Gastroesophageal sphincter (tissue), 4 donors: ENCODE measurements around the gene FAM180A. TPM values are rescaled to one million over a fixed set of nuclear protein-coding genes. Genes with fewer than 3 reads are reported as not detected.

Experiments
- ATAC-seq: fragments of 150-250 bp; one replicate; pipeline ENCODE4 v1.9.1; 2016; ENCODE audit warnings: mild to moderate bottlenecking, moderate library complexity
- H3K27ac ChIP-seq, 4 donors: fragments of 200-600 bp; sonication (generic) in 3 of 4; 1 replicate in 3 of 4; 2 replicates in 1 of 4; pipeline ENCODE4 v1.5.1; 2016 to 2019
- H3K27me3 ChIP-seq: fragments of 200-600 bp; sonication (generic); one replicate; pipeline ENCODE4 v1.5.1; 2019
- H3K36me3 ChIP-seq, 2 donors: fragments of 200-600 bp; sonication (generic); one replicate each; pipeline ENCODE4 v1.5.1; 2019; ENCODE audit warnings: control low read depth in 1 of 2
- H3K4me1 ChIP-seq, 3 donors: fragments of 200-600 bp; sonication (generic); 1 replicate in 2 of 3; 2 replicates in 1 of 3; pipeline ENCODE4 v1.5.1; 2016 to 2019; ENCODE audit warnings: control low read depth in 2 of 3
- H3K4me3 ChIP-seq, 2 donors: fragments of 200-600 bp; sonication (generic); one replicate each; pipeline ENCODE4 v1.5.1; 2019; ENCODE audit warnings: mild to moderate bottlenecking in 1 of 2, moderate library complexity in 1 of 2
- H3K9me3 ChIP-seq, 3 donors: fragments of 200-600 bp; sonication (generic); one replicate each; pipeline ENCODE4 v1.5.1; 2017 to 2019; ENCODE audit warnings: control low read depth in 2 of 3
- EP300 ChIP-seq: sonication (generic); formaldehyde crosslinking; IDR thresholded peaks from one replicate; pipeline ENCODE4 v1.6.1; 2017; ENCODE audit warnings: antibody characterized with exemption, mild to moderate bottlenecking
- POLR2A ChIP-seq, 2 donors: fragments of 450-650 bp; IDR thresholded peaks; one replicate each; pipeline ENCODE4 v1.6.1; 2017; ENCODE audit warnings: antibody characterized with exemption in 2 of 2, mild to moderate bottlenecking in 2 of 2, moderate library complexity in 1 of 2
- POLR2AphosphoS5 ChIP-seq: sonication (generic); formaldehyde crosslinking; IDR thresholded peaks from one replicate; pipeline ENCODE4 v1.6.1; 2017; ENCODE audit warnings: antibody characterized with exemption
- WGBS, 2 donors: methylation state at CpG; one replicate each; pipeline ENCODE4 v1.1.5; 2018; ENCODE audit warnings: low coverage in 1 of 2; 5-methylcytosine and 5-hydroxymethylcytosine counted together
- total RNA-seq, 4 donors: library from RNA; depleted of rRNA; stranded (reverse); fragments of >200 nt; gene quantifications; one replicate each; pipeline ENCODE4 v1.1.0, GENCODE V29; 2016
- TF ChIP-seq, protein P1 (sequence below), 4 experiments: fragments of 200-600 bp in 2 of 4; fragments of 450-650 bp in 2 of 4; sonication (generic) in 1 of 4; IDR thresholded peaks; one replicate each; pipeline ENCODE4 v1.5.1; 2017 to 2019; ENCODE audit warnings: antibody characterized with exemption in 4 of 4, mild to moderate bottlenecking in 2 of 4, moderate library complexity in 2 of 4

The FAM180A gene
- total RNA-seq, 4 donors from 2014 or later, result 2.6 to 8.5 (median 3.7) TPM

DNA sequence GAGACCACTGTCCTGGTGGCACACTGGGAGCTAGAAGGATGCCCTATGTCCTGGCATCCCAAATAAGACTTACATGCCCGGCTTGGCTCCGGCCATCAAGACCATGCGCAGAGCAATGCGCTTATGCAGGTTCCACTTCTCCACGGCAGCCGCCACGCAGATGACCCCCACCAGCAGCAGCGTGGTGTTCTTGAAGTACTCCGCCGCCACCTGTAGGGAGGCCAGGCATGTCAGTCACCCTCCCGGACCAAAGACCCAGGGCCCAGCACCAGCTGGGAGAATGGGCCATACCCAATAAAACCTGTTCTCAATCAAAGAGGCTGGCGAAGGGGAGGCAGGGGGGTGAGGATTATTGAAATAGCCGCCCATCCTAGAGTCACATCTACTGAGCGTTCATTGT is 40.6 kb downstream of the FAM180A start:
- Histone ChIP-seq H3K36me3 (no peaks in the 10 kb centered on the region), H3K4me3 (no peak overlapping the region), H3K4me1 (no peaks in the 10 kb centered on the region), H3K9me3 (no peaks in the 10 kb centered on the region), H3K27ac (no peak overlapping the region), H3K27me3 (no peaks in the 10 kb centered on the region)
- TF ChIP-seq, protein P1, sequence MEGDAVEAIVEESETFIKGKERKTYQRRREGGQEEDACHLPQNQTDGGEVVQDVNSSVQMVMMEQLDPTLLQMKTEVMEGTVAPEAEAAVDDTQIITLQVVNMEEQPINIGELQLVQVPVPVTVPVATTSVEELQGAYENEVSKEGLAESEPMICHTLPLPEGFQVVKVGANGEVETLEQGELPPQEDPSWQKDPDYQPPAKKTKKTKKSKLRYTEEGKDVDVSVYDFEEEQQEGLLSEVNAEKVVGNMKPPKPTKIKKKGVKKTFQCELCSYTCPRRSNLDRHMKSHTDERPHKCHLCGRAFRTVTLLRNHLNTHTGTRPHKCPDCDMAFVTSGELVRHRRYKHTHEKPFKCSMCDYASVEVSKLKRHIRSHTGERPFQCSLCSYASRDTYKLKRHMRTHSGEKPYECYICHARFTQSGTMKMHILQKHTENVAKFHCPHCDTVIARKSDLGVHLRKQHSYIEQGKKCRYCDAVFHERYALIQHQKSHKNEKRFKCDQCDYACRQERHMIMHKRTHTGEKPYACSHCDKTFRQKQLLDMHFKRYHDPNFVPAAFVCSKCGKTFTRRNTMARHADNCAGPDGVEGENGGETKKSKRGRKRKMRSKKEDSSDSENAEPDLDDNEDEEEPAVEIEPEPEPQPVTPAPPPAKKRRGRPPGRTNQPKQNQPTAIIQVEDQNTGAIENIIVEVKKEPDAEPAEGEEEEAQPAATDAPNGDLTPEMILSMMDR (IDR thresholded peaks at IDR 0.05), result no peak
- TF ChIP-seq POLR2A (IDR thresholded peaks at IDR 0.05) (no peak), EP300 (no peak), POLR2AphosphoS5 (no peak)
- WGBS, 2 donors, result 97% methylated on average over 5 of the region's 14 CpGs; no CpG with 5 or more reads in 1 of the 2 donors
- no peak for ATAC-seq

DNA sequence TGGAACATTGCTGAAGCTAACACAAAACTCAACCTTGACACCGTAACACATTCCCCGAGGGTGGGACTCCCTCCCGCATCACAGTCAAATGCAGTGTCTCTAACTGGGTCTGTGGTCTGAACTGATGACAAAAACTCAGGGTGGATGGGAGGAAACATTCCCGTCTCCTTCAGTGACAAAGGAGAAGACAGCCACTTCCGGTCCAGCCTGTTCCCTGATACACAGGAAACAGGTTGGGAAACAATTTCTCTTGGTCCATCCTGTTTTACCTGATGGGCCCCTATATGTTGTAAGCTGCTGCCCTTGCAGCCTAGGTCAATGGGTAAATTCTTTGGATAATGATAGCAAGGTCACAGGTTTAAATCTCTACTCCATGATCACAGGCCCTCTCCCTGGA is 41.0 kb downstream of the FAM180A start:
- WGBS, 2 donors, result 67 to 80% methylated on average over 1 of the region's 5 CpGs

DNA sequence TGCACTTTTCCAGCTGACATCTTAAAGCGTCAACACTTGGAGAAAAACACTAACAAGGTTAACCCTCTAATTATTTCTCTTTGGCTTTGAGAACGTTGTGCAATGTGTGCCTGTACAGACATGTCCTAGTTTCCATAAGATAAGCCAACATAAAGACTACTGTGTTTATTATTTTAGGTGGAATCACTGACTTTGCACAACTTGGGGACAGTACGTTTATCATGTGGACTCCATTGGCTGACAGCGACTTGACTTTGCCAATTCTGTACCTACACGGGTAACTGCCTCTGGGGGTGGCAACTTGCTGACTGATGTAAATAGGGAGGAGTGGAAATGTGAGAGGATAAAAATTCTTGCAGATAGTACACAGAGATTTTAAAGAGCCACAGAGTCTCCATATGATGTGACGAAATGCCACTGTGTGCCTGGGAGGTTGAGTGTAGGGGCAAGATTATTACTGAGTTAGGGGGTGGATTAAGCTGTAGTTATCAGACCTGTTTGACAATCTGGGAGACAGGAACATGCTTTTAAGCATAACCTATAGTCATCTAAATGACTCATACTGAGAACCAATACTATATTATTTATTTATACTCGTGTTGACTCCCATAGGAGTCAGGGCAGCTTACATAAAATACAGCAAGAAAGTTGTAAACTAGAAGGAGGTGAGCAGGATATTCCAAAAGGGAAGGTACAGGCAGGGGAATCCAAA is 41.6 kb downstream of the FAM180A start:
- Histone ChIP-seq H3K4me3 (no peak overlapping the region), H3K4me1 (no peaks in the 10 kb centered on the region), H3K9me3 (no peaks in the 10 kb centered on the region), H3K27ac (no peak overlapping the region), H3K27me3 (no peaks in the 10 kb centered on the region), H3K36me3 (no peaks in the 10 kb centered on the region)
- TF ChIP-seq EP300, result no peak
- TF ChIP-seq, protein P1 (IDR thresholded peaks at IDR 0.05), result no peak
- TF ChIP-seq POLR2A (IDR thresholded peaks at IDR 0.05), result no peak
- no peak for TF ChIP-seq POLR2AphosphoS5
- ATAC-seq, result no peak
- 55 to 80% methylated on average over 4 to 6 of the region's 7 CpGs for WGBS, 2 donors

More for the DNA sequence above, 41.0 kb downstream of the FAM180A start:
- TF ChIP-seq, protein P1 (IDR thresholded peaks at IDR 0.05), result no peak
- TF ChIP-seq EP300 (no peak), POLR2AphosphoS5 (no peak), POLR2A (IDR thresholded peaks at IDR 0.05) (no peak)
- Histone ChIP-seq H3K27ac (no peak overlapping the region), H3K36me3 (no peaks in the 10 kb centered on the region), H3K4me1 (no peaks in the 10 kb centered on the region), H3K27me3 (no peaks in the 10 kb centered on the region), H3K9me3 (no peaks in the 10 kb centered on the region), H3K4me3 (no peak overlapping the region)
- no peak for ATAC-seq

DNA sequence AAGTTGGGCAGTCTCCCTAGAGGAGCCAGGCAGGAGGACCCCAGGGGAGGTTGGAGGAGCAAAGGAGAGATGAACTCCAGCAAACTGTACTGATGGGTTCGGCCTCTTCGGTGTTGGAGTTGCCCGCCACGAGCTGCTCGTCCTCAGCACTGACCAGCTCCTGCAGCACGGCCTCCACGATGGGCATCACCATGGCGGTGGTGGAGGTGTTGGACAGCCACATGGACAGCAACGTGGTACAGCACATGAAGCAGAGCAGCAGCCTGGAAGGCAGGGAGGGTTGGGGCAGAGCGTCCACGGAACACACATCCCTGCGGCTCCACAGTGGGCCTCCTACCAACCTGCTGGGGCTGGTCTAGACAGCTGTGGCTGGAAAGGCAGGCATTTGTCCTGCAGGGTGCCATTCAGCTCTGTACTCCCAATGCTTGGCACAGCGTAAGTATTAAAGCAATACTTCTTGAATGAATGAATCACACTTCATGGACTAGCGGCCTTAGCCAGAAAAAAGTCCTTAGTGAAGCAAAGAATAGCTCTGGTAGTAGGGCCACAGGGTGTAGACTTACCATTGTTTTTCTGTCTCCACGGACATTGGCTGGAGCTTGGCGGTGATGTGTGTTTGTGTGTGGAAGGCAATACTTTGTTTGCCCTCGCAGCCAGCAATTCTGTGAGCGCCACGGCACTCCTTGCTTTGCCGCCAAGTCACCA is 42.4 kb downstream of the FAM180A start:
- H3K36me3 ChIP-seq, result peaks cover 0 to 4% of the 10 kb centered on the region in 2 donors
- 89 to 92% methylated on average over 12 to 13 of the region's 20 CpGs for WGBS, 2 donors
- H3K4me1 ChIP-seq, result no peaks in the 10 kb centered on the region
- TF ChIP-seq POLR2AphosphoS5 (no peak), POLR2A (IDR thresholded peaks at IDR 0.05) (no peak), EP300 (no peak)
- TF ChIP-seq, protein P1 (IDR thresholded peaks at IDR 0.05), result no peak
- no peak overlapping the region for H3K4me3 ChIP-seq
- no peak overlapping the region for H3K27ac ChIP-seq
- no peak for ATAC-seq
- H3K27me3 ChIP-seq, result no peaks in the 10 kb centered on the region
- H3K9me3 ChIP-seq, result no peaks in the 10 kb centered on the region

DNA sequence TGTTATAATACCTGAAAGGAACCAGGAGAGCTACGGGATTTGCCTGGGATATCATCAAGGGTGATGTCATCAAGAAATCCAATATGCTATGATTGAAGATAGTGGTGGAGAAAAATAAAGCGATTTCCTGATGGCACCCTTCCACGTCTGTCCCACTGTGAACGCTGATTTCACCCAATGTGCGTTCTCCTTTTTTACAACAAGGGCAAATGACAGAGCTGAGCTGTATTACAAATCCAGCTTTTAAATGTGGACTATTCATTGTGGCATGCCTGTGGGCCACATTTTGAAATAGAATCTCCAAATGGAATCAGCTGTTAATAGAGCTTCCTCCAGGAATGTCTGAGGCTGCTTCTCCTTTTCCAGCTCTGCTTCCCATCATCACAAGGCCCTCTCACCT is 43.9 kb downstream of the FAM180A start:
- peaks cover 0 to 15% of the 10 kb centered on the region in 2 donors for H3K36me3 ChIP-seq
- no peaks in the 10 kb centered on the region for H3K9me3 ChIP-seq
- no peak for ATAC-seq
- 72 to 86% methylated on average over 4 to 5 of the region's 5 CpGs for whole genome bisulfite sequencing, 2 donors
- no peaks in the 10 kb centered on the region for H3K27me3 ChIP-seq
- H3K4me3 ChIP-seq, result no peak overlapping the region
- H3K4me1 ChIP-seq, result no peaks in the 10 kb centered on the region
- no peak overlapping the region for H3K27ac ChIP-seq
- TF ChIP-seq, protein P1 (IDR thresholded peaks at IDR 0.05), result no peak
- no peak for TF ChIP-seq POLR2AphosphoS5
